ENCODE measurements around the gene PCBP3. TPM values are rescaled to one million over a fixed set of nuclear protein-coding genes. Genes with fewer than 3 reads are reported as not detected.
"Not testable (repeated sequence)": the region's sequence is repeated elsewhere in the genome, so short reads cannot be mapped to it uniquely, and the experiment has no call there.

Gene PCBP3
- total RNA-seq, 2 donors from 2014 or later: 0.77 to 17.2 TPM

DNA sequence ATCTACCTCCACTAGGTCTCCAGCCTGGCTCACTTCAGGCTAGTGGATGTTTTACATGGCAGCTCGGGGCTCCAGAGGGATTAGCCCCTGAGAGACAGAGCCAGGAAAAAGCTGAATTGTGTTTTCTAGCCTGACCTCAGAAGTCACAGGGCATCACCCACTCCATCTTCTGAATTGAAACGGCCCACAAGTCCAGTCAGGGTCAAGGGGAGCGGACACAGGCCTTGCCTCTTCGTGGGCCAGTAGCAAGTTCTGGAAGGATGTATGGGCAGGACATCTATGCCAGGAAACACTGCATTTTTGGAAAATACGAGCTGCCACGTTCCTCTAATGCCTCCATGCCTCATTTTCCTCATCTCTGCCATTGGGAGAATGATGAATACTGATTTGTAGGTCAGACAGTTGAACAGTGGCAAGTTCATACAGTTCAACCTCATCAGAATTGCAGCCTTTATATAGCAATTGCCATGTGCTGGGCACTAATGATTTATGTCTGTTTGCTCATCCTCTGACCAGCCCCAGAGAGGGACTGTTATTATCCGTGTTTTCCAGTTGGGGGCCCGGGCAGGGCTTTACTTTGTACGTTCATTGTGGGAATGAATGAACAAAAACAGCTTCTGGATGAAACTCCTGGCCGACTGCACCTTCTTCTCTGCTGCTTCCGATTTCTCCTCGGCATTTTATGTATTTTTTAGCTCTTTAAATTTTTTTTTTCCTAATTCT, 23.2 kb upstream of the PCBP3 start:
- intact Hi-C loops (cut with DNase I): no loop called here
- 55% methylated on average over 12 of the region's 12 CpGs for WGBS
- Histone ChIP-seq H3K27me3 (replicated peaks; ENCODE audit: insufficient read depth) (peaks cover 2% of the 10 kb centered on the region), H3K4me1 (replicated peaks) (no peaks in the 10 kb centered on the region), H3K36me3 (no peaks in the 10 kb centered on the region), H3K9me3 (no peaks in the 10 kb centered on the region), H3K4me3 (no peak overlapping the region), H3K27ac (no peak overlapping the region)
- no peak for DNase-seq (ENCODE audit: low spot score)
- TF ChIP-seq, protein P1, sequence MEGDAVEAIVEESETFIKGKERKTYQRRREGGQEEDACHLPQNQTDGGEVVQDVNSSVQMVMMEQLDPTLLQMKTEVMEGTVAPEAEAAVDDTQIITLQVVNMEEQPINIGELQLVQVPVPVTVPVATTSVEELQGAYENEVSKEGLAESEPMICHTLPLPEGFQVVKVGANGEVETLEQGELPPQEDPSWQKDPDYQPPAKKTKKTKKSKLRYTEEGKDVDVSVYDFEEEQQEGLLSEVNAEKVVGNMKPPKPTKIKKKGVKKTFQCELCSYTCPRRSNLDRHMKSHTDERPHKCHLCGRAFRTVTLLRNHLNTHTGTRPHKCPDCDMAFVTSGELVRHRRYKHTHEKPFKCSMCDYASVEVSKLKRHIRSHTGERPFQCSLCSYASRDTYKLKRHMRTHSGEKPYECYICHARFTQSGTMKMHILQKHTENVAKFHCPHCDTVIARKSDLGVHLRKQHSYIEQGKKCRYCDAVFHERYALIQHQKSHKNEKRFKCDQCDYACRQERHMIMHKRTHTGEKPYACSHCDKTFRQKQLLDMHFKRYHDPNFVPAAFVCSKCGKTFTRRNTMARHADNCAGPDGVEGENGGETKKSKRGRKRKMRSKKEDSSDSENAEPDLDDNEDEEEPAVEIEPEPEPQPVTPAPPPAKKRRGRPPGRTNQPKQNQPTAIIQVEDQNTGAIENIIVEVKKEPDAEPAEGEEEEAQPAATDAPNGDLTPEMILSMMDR (IDR thresholded peaks at IDR 0.05): no peak
- no peak for TF ChIP-seq POLR2A (IDR thresholded peaks at IDR 0.05)
- TF ChIP-seq POLR2AphosphoS5 (IDR thresholded peaks at IDR 0.05): no peak

DNA sequence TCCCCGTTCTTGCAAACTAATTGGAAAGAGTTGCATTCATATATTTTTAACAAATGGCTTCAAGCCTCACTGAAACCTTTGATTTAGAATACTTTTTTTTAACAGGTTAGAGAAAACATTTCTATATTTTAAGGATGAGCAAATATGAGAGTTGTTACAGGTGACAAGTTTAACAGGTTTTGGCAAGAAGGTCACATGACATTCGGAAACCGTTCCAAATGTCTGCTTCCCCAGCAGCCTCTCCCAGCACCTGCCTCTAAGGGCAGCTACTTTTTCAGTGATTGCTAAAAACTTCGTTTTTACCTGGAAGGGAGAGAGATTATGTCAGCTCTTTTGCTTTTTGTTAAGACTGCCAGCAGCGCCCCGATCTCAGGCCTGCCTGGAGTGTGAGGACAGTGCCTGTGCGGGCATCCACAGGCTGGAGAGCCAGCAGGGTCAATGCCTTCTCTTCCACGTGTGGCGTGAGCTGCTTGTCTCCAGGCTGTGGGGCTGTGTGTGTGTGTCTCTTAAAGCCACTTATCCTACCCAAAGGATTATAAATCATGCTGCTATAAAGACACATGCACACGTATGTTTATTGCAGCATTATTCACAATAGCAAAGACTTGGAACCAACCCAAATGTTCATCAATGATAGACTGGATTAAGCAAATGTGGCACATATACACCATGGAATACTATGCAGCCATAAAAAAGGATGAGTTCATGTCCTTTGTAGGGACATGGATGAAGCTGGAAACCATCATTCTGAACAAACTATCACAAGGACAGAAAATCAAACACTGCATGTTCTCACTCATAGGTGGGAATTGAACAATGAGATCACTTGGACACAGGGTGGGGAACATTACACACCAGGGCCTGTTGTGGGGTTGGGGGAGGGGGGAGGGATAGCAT, 21.8 kb upstream of the PCBP3 start:
- H3K27ac ChIP-seq; H3K4me1 ChIP-seq (replicated peaks); H3K27me3 ChIP-seq (replicated peaks; ENCODE audit: insufficient read depth); H3K9me3 ChIP-seq; DNase-seq (ENCODE audit: low spot score); H3K36me3 ChIP-seq; H3K4me3 ChIP-seq; intact Hi-C loops (cut with DNase I): not testable (repeated sequence)
- WGBS: 47% methylated on average over 10 of the region's 10 CpGs
- peak; percentile 21 for TF ChIP-seq POLR2AphosphoS5 (IDR thresholded peaks at IDR 0.05)

DNA sequence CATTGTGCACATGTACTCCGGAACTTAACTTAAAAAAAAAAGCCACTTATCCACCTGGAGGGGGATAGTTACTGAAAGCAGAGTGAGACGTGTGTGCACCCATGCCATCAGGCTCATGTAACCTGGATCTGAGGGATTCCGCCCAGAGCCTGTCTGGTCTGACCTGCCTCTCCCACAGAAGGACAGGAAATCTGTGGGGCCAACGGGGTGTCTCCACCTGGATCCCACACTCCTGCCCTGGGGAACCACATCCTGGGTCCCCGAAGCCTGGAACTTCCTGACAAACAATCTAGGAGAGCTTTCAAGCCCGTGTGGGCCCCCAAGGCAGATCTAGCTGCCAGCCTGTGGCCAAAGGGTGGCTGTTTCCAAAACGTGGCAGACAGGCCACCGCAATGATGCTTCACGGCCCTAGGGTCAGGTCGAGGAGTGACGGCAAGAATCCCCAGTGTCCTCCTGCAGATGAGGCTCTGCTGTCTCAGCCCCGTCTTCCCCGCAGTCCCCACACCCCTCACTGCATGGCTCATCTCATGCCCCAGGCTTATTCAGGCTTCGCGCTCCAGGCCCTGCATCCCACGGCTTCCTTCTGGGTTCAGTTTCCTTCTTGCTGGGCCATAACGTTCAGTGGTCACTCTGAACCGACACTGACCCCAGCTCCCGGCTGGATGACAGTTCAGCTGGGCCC, 21.0 kb upstream of the PCBP3 start:
- H3K36me3 ChIP-seq: no peaks in the 10 kb centered on the region
- peaks cover 2% of the 10 kb centered on the region for H3K27me3 ChIP-seq (replicated peaks; ENCODE audit: insufficient read depth)
- no peaks in the 10 kb centered on the region for H3K9me3 ChIP-seq
- 76% methylated on average over 17 of the region's 19 CpGs for WGBS
- DNase-seq (ENCODE audit: low spot score): no peak
- intact Hi-C loops (cut with DNase I): no loop called here
- TF ChIP-seq POLR2A (IDR thresholded peaks at IDR 0.05): no peak
- TF ChIP-seq, protein P1 (IDR thresholded peaks at IDR 0.05): no peak
- H3K4me1 ChIP-seq (replicated peaks): no peaks in the 10 kb centered on the region
- H3K4me3 ChIP-seq: no peak overlapping the region
- no peak overlapping the region for H3K27ac ChIP-seq

DNA sequence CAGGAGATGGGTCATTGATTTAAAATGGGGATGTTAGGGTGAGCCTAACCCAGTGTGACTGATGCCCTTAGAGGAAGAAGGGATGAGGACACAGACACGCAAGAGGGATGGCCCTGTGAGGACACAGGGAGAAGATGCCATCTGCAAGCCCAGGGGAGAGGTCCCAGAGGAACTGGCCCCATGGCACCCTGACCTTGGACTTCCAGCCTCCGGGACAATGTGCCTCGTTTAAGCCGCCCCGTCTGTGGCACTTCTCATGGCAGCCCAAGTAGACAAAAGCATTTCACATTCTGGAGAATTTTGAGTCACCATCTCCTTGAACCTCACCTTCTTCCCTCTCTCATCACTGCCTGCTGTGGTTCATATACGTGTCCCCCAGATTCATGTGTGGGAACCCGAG, 20.1 kb upstream of the PCBP3 start:
- H3K27me3 ChIP-seq (replicated peaks; ENCODE audit: insufficient read depth): peaks cover 2% of the 10 kb centered on the region
- H3K4me1 ChIP-seq (replicated peaks): no peaks in the 10 kb centered on the region
- H3K36me3 ChIP-seq: no peaks in the 10 kb centered on the region
- intact Hi-C loops (cut with DNase I): no loop called here
- 81% methylated on average over 7 of the region's 7 CpGs for WGBS
- H3K27ac ChIP-seq: no peak overlapping the region
- no peak overlapping the region for H3K4me3 ChIP-seq
- DNase-seq (ENCODE audit: low spot score): no peak
- H3K9me3 ChIP-seq: no peaks in the 10 kb centered on the region
- TF ChIP-seq, protein P1 (IDR thresholded peaks at IDR 0.05): no peak
- TF ChIP-seq POLR2A (IDR thresholded peaks at IDR 0.05) (no peak), POLR2AphosphoS5 (IDR thresholded peaks at IDR 0.05) (no peak)

DNA sequence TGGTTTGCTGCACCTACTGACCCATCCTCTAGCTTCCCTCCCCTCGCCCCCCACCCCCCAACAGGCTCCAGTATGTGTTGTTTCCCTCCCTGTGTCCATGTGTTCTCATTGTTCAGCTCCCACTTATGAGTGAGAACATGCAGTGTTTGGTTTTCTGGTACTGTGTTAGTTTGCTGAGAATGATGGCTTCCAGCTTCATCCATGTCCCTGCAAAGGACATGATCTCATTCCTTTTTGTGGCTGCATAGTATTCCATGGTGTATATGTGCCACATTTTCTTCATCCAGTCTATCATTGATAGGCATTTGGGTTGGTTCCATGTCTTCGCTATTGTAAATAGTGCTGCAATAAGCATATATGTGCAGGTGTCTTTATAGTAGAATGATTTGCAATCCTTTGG, 17.4 kb upstream of the PCBP3 start:
- intact Hi-C loops (cut with DNase I); H3K27ac ChIP-seq: not testable (repeated sequence)
- 82% methylated on average over 2 of the region's 2 CpGs for WGBS

More for the DNA sequence above, 17.4 kb upstream of the PCBP3 start:
- not testable (repeated sequence) for H3K4me1 ChIP-seq (replicated peaks); H3K27me3 ChIP-seq (replicated peaks; ENCODE audit: insufficient read depth); H3K4me3 ChIP-seq; H3K9me3 ChIP-seq; H3K36me3 ChIP-seq; DNase-seq (ENCODE audit: low spot score)
